ENCODE results near the gene HIGD1A.

DNA sequence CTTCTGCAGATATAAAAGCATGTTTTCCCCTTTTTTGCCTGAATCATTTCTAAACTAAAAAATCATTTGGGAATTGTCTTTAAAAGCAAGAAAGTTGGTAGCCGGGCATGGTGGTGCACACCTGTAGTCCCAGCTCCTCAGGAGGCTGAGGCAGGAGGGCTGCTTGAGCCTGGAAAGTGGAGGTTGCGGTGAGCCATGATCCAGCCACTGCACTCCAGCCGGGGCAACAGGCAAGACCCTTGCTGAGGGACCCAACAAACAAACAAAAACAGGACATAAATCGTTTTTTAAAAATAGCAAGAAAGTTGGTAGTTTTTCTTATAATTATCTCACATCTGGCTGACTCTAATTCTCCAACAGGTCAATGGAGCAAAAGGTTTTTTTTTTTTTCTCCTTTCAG lies 2.5 kb downstream of the HIGD1A start:
- TF ChIP-seq EZH2 (IDR thresholded peaks at IDR 0.05; ENCODE audit: low read length, unreplicated experiment) (no peak), EZH2phosphoT487 (IDR thresholded peaks at IDR 0.05; ENCODE audit: borderline replicate concordance, low read length) (no peak)
- TF ChIP-seq, protein P1, sequence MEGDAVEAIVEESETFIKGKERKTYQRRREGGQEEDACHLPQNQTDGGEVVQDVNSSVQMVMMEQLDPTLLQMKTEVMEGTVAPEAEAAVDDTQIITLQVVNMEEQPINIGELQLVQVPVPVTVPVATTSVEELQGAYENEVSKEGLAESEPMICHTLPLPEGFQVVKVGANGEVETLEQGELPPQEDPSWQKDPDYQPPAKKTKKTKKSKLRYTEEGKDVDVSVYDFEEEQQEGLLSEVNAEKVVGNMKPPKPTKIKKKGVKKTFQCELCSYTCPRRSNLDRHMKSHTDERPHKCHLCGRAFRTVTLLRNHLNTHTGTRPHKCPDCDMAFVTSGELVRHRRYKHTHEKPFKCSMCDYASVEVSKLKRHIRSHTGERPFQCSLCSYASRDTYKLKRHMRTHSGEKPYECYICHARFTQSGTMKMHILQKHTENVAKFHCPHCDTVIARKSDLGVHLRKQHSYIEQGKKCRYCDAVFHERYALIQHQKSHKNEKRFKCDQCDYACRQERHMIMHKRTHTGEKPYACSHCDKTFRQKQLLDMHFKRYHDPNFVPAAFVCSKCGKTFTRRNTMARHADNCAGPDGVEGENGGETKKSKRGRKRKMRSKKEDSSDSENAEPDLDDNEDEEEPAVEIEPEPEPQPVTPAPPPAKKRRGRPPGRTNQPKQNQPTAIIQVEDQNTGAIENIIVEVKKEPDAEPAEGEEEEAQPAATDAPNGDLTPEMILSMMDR (conservative IDR thresholded peaks at IDR 0.05; ENCODE audit: low read depth, low read length): no peak

All from PC-3 (cell line).